Stimulated activated CD4-positive, alpha-beta T cell treated with anti-CD3 and anti-CD28 coated beads, Interleukin-1b, Interleukin-23, amount 100 ng/mL, for 4 hours (primary cell): ENCODE measurements around the gene ZNF143.
"Not testable (repeated sequence)": the region's sequence is repeated elsewhere in the genome, so short reads cannot be mapped to it uniquely, and the experiment has no call there.

Source experiments
- DNase-seq, 2 donors: peaks; one replicate each; pipeline ENCODE4 v3.0.0-alpha.2; 2020; ENCODE audit warnings: low read depth in 2 of 2

Gene ZNF143

DNA sequence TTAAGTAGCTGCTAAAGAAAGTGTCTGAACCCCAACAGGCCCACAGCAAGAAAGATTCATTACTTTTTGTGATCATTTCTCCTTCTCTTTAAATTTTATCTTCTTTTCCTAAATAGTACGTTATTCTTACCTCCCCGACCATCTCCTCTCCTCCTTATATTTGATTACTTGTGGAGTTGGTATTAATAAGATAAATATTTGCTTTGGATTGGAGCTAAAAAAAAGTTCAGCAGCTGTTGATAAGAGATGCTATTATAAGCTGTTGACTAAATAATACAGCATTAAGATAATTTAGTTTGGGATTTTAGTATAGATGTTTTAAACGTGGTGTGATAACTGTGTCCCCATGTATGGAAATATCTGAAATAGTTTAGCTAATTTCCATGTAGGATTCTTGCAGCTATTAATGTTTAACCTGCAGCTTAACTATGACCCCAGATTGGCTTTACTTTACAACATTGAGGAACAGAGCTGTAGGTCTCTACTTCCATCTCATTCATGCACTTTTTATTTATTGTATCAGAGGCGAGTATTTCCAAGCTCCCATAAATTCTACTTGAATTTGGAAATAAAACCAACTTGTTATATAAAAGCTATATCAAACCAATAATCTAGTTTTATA, 37.8 kb downstream of the ZNF143 start:
- no peak for DNase-seq

DNA sequence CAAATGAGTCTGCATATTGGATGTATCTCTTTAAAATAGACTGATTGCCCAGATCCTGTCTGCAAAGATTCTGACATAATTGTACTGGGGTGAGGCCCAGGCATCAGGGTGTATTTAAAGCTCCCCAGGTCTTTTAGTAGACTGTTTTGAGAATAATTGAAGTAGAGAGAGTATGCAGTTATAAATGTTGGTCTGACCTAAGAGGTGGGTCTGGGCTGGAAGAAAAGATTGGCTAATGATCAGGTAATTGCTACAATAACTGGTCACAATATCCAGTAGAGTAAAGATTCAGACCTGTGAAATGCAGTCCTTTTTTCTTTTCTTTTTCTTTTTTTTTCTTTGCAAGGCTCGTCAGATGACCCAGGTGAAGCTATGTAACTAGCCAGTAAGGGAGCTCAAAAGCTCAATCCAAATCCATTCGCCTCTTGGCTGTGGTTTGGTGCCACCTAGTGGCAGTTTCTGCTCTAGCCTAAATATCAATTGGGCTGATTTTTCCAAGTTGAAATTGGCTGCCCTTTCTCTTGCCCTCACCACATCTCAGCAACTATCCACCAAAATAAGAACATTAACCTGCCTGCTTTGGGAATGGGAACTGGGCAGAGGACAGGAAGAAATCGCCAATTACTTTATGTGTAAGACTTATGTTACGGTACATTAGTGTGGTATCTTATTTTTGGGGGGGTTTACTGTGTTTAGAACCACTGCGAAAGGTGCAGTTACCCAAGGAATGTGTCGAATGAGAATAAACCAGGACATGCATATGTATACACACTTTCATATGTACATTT, 45.9 kb downstream of the ZNF143 start:
- DNase-seq: peak; percentile 63 to 74

DNA sequence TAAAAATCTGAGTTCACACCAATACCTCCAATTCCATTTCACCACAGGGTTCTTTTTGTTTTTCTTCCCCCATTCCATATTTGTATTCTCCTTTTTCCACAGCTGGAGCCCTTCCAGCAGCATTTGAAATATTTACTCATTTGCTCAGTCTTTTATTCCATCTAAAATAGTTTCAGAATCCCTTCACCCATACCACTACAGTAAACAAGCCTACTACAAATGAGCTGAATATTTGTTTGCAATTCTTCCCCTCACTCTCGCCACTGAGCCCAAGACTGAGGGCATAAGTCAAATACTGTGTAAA, 46.4 kb downstream of the ZNF143 start:
- no peak for DNase-seq

DNA sequence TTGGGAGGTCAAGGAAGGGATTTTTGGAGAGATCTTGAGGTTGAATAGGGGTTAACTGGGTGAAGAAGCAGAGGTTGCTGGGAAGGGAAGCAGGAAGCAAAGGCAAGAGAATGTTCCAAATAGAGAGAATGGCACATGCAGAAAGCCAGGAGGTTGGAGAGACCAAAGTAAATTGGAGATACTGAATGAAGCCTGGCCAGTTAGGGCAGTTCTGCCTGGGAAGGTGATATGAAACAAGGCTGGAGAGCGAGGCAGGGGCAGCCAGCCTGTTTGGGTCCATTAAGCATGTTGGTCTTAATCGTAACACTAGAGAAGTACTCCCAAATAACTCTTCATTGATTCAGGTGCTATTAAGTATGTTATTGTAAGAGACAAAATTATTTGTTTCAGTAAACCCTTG, 48.2 kb downstream of the ZNF143 start:
- no peak for DNase-seq

DNA sequence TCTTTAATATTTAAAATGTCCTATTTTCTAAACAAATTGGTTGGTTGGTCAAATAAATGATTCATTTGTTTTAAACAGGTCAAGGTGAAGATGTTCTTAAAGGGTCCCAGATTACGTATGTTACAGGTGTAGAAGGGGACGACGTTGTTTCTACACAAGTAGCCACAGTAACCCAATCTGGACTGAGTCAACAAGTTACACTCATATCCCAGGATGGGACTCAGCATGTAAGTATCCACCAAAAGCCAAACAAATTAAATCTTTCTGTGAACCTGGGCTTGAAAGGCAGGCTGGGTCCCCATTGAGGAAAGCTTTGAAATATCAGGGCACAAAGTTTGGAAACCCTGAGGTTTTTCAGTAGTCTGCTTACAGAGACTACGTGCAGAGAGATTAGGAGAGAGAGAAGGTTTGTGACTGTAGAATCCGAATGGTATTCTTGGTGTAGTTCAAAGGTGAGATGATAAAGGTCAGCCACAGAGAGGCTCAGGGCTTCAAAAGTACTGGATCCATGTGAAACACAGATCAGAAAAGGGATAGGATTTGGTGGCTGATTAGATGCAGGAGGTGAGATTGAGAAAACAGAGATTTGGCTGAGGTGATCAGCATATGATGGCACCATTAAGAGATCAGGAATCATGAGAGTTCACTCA, 51.7 kb downstream of the ZNF143 start:
- DNase-seq: no peak

DNA sequence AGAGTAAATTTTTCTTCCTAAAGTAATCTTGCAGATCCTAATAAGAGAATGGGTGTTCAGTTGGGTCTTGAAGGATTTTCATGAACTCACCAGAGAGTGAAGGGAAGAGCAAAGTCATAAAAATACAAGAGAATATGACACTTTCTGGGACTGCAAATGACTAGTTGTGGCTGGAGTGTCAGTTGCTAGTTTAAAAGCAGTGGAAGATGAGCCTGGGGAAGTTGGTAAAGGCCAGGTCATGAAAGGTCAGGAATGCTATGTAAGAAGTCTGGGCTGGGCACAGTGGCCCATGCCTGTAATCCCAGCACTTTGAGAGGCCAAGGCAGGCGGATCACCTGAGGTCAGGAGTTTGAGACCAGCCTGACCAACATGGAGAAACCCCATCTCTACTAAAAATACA, 53.8 kb downstream of the ZNF143 start:
- not testable (repeated sequence) for DNase-seq

DNA sequence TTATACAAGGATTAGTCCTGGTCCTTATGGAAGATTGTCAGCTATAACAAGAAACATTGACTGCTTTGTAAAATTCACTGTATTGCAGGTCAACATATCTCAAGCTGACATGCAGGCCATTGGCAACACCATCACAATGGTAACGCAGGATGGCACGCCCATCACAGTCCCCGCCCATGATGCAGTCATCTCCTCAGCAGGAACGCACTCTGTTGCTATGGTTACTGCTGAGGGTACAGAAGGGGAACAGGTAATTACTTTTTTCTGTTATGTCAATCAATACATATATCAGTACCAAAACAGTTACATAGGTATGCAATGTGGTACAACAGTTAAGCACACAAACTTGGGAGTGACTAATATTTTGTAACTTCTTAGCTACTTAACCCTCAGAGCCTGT, 55.3 kb downstream of the ZNF143 start:
- DNase-seq: no peak

DNA sequence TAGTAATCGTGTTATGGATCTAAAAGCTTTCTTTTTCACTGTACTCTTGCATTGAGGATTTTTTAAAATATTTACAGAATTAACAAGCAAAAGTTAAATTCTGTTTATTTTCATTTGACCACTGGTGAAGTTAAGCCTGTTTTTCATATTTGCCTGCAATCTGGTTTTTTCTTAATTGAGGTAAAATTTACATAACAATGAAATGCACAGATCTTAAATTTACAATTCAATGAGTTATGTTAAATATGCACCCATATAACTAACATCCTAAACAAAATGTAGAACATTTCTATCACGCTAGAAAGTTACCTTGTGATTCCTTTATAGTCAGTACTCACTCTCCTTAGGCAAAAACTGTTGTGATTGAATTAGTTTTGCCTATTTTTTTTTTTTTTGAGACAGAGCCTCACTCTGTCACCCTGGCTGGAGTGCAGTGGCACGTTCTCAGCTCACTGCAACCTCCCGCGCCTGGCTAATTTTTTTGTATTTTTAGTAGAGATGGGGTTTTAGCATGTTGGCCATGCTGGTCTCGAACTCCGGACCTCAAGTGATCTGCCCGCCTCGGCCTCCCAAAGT, 58.1 kb downstream of the ZNF143 start:
- DNase-seq: no peak

DNA sequence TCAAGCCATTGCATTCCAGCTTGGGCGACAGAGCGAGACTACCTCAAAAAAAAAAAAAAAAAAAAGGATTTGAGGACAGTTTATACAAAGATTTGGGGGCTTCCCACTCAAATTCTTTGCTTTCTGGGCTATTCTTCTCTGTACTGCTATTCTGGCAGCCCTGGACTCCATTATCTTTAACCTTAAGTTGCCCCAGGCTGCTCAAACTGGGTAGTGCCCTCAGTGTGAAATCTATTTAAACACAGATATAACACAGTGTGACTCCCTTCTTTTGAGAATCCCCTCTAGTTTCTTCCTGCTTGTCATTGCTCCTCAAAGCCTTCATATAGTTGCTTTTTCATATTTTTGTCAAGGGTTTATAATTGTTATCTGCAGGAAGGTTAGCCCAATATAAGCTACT, 63.2 kb downstream of the ZNF143 start:
- no peak for DNase-seq

DNA sequence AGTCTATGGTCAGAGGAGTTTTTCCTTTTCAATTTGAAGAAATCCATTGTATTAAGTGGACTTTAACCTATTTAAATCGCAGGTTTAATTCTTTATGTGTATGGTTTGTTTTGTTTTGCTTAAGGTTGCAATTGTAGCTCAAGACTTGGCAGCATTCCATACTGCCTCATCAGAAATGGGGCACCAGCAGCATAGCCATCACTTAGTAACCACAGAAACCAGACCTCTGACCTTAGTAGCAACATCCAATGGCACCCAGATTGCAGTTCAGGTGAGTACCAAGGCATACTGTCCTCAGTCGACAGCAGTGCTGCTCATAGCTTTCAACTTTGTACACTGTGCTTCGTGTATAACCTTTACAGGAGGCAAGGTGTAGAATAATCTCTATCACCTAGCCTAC, 64.3 kb downstream of the ZNF143 start:
- DNase-seq: no peak

DNA sequence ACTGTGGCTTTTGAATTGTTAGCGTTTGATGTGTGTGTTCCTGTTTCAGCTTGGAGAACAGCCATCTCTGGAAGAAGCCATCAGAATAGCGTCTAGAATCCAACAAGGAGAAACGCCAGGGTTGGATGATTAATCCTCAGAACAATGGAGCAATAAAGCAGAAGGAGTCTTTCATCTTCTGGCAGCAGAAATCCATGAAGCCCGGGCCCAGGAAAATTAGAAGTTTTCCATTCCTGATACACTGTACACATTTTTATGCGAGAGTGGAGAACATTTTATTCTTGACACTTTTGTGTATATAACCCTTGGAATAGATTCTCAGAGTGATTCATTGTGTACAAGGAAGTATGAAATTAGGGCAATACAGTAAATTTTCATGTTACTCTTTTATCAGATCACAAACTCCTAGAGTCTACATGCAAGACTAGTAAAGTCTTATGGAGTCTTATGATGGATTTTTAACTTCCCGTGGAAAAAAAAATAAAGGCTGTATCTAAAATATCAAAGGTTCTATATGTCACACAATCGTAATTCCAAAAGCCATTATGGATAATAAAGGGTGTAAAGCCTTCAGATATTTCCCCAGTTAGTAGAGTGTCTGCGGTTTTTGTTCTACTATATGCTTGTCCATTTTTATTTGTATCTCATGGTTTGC, 66.8 kb downstream of the ZNF143 start:
- DNase-seq: no peak

DNA sequence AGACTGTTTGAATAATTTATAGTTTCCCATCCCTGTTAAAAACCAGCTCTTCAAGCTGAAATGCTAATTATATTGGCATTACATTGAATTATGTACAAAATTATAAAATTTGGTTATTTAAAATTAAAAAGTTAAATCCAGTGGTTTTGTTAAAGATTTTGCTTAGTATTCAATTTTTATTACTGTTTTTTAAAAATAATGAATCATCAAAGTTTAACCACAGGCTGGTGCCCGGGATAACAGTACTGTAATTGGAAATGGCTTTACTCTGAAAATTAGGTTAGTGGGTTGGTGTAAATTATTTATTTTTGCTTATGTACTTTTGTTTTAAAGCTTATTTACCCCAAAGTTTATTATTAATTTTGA, 67.3 kb downstream of the ZNF143 start:
- no peak for DNase-seq

DNA sequence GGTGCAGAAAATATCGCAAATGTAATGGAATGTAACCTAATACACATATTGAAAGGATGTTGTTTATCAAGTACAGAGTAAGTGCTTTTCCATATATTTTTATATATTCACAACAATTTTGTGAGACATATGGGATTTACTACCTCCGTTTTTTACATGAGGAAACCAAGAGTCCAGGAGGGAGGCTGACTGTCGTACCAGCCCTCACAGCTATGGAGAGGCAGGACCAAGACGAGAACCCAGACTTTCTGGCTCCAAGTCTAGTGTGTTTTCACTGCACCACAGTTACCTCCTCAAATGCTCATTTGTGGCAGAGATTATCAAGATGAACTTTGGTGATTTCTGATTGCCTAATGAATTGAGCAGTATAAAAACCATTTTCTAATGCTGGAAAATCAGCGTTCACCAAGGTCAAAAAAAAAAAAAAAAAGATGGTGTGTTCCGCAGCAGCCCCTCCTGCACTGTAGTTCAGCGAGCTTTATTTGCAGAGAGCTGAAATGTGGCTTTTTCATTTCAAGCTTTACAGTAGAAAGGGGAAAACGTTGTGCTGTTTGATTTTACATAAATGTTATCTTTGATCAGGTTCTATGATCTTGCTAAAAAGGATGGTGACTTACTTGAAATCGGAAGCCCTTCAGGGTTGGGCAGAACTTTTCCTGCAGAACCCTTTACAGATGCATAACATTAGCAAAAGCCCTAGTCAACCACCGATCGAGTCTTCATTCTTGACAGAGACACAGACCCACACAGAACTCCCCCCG, 67.9 kb downstream of the ZNF143 start:
- no peak for DNase-seq

DNA sequence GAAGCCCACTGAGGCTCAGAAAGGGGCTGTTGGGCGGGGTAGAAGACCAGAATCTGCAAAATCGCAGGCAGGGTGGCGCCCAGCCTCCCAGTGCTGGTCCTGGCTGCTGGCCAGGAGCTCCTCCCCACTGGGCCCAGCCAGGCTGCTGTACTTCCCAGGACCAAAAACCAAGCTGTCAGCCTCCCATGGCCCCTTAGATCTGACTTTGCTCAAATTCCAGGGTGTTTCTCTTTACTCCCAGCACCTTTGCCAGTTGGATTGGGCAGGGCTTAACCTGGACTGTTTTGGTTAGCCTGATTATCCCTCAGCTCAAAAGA, 68.5 kb downstream of the ZNF143 start:
- no peak for DNase-seq

DNA sequence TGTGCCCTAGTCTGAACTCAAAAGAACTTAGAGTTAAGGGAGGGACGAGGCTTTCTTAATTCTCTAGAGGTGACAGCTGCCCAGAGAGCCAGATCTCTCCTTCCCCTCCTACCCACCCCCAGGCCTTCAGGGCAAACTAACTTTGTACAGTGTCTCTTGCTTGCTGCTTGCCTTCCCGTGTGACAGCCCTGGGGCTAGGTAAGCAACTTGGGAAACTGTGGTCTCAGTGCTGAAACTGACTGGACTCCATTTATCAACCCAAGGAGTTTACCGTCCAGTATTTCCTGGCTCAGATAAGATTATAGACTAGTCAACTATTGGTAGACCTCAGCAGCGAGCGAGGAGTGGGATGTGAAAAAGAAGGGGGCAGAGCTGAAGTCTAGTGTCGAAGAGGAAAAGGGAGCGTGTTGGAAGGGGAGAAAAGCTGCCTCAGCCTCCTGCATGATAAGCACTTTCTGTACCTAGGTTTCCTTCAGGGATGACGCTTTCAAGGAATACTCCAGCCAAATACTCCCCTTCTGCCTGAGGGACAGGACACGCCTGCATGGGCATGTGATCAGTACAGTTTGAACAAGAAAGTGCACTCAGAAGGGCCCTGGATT, 69.3 kb downstream of the ZNF143 start:
- DNase-seq: no peak

DNA sequence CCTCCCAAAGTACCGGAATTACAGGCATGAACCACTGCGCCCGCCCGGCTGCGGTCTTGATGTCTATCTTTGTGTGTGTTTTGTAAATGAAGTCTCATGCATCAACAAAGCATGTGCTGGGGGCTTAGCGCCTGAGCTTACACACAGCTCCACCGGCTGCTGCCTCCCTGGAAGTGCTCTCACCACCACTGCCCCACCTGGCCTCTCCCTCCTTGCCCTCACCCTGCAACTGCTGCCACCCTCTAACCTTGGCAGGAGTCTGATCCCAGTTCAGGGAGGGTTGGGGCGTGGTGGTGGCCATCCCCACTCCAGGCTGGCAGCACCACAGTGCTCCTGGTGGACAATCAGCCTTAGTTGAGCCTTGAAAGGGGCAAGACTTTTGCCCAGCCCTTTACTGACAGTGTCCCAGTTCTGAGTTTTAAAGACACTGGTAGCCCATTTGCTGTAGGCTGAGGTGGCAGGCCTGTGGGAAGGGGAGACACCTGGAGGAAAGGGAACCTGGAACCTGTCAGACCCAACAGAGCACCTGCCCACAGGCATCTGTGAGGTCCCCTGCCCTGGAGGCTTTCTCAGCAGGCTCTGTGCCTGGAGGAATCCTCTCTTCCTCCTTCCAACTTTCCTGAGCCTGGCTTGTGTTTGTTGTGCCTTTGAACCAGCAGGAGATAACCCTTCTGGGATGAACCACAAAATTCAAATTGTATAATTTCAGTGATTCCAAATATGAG, 70.3 kb downstream of the ZNF143 start:
- DNase-seq: no peak

DNA sequence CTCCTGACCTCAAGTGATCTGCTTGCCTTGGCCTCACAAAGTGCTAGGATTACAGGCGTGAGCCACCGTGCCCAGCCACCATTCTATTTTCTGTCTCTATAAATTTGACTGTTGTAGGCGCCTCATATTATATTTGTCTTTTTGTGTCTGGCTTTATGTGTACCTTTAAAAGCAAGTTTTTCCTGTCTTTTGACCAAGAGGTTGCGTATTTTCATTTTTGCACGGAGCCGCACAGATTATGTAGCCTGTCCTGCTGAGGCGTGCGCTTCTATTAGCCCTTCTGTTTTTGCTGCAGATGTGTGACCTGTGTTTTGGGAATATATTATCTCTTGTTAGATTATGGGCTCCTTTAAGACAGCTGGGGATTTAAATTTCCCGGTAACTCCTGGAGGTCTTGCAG, 72.2 kb downstream of the ZNF143 start:
- no peak for DNase-seq

DNA sequence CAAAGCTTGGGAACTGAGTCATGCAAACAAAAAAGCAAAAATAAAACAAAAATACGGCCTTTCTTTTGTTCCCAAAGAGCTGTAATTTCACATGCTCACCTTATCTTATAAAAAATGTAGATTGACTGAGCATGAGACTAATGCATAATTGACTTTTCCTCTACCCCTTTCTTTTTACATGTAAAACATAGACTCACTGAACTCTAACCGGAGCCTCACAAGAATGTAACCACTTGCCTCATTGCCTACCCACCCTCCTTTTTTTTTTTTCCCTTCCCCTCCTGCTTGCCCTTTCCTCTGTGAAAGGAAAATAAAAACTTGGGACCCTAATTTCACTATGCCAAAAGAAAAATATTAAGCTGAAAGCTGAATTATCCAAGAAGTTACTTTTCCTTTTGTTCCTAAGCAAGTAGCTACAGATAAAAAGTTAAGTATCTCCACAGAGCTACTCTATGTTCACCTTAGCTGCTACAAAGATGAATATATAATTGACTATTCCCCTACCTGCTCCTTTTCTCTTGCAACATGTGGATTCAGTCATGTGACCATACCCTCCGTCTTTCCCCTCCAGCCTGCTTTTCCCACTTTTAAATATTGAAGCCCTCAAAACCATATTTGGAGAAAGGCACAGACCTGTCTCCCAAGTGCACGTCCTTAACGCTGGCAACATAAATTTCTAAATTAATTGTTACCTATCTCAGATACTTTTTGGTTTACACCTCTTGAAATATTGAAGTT, 73.1 kb downstream of the ZNF143 start:
- DNase-seq: no peak

DNA sequence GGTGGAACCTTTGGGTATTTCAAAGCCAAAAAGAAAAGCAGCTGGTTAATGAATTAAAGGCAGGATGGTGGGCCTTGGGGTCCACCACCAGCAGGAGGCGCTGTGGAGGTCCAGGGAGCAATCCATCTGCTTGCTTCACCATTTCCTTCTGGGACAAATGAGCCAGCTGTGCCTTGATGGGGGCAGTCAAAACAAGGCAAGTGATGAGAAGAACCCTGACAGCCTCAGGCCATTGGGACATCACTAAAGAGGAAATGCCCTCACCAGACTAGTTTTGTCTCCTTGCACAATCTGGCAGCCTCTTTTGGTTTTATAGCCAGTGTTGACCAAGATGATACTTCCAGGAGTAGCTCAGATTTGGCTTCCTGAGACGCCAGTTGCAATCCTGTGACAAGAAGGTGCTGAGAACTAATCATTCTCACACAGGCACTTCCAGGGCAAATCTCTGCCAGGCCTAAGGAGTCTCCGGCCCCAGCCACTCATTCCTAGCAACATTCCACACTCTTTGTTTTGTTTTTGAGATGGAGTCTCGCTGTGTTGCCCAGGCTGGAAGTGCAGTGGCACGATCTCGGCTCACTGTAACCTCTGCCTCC, 74.5 kb downstream of the ZNF143 start:
- DNase-seq: peak; percentile 75 to 84

DNA sequence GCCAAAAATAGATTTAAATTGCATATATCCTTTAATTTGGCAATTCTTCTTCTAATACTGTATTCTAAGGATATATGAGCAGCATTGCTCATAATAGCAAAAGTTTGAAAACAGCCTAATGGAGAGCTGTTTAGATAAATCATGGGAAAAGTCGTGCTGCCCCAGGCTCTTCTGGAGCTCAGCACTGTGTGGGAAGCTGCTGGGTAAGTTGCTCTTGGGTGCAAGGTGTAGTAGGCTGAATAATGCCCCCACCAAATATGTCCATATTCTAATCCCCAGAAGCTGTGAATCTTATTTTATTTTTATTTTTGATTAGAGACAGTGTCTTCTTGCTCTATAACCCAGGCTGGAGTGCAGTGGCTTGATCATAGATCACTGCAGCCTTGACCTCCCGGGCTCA, 77.7 kb downstream of the ZNF143 start:
- no peak for DNase-seq
